Caki2 (cell line): ENCODE measurements around the gene LARGE1. TPM values are rescaled to one million over a fixed set of nuclear protein-coding genes. Genes with fewer than 3 reads are reported as not detected.

Source experiments
- DNase-seq: peaks from one replicate; pipeline ENCODE4 v3.0.0-alpha.2; 2015; ENCODE audit warnings: low read depth
- in situ Hi-C: cut with HindIII; loops from 2 replicates; pipeline ENCODE4 v1.10.0; 2016; ENCODE audit warnings: low sequenced_read_pairs, low pct_unique_long_range_greater_than_20kb, mixed read lengths
- total RNA-seq: library from RNA; depleted of rRNA; stranded (reverse); fragments of >200 nt; shearing (Covaris generic); gene quantifications from 2 replicates; pipeline ENCODE4 v1.2.3, GENCODE V29; 2014; ENCODE audit warnings: low replicate concordance

Gene LARGE1
- total RNA-seq, 1 experiment from 2014 or later, result 9.7 TPM

- in situ Hi-C loops, result no loop called here
- peak; percentile 14 for DNase-seq
Observed at GRCh38 chr22:33726294-33726734, 194.0 kb downstream of the LARGE1 start.

GRCh38 chr22:33723915-33724314, 196.4 kb downstream of the LARGE1 start:
- in situ Hi-C loops, result no loop called here

GRCh38 chr22:33722816-33723215, 197.5 kb downstream of the LARGE1 start:
- DNase-seq, result no peak
- in situ Hi-C loops, result no loop called here

More at GRCh38 chr22:33723915-33724314, 196.4 kb downstream of the LARGE1 start:
- no peak for DNase-seq

GRCh38 chr22:33720166-33720878, 200.0 kb downstream of the LARGE1 start:
- DNase-seq, result no peak
- in situ Hi-C loops, result no loop called here

GRCh38 chr22:33717694-33718396, 202.4 kb downstream of the LARGE1 start:
- DNase-seq, result no peak
- in situ Hi-C loops, result no loop called here

- in situ Hi-C loops, result no loop called here
- DNase-seq, result no peak
Observed at GRCh38 chr22:33715237-33715985, 204.9 kb downstream of the LARGE1 start.

- in situ Hi-C loops, result no loop called here
- no peak for DNase-seq
Observed at GRCh38 chr22:33710326-33710725, 209.9 kb downstream of the LARGE1 start.

- in situ Hi-C loops, result no loop called here
Observed at GRCh38 chr22:33707581-33707980, 212.7 kb downstream of the LARGE1 start.

GRCh38 chr22:33706100-33706499, 214.2 kb downstream of the LARGE1 start:
- no peak for DNase-seq
- in situ Hi-C loops, result no loop called here

More at GRCh38 chr22:33707581-33707980, 212.7 kb downstream of the LARGE1 start:
- DNase-seq, result no peak

GRCh38 chr22:33699176-33699575, 221.1 kb downstream of the LARGE1 start:
- in situ Hi-C loops, result no loop called here
- DNase-seq, result no peak

GRCh38 chr22:33697640-33698039, 222.6 kb downstream of the LARGE1 start:
- in situ Hi-C loops, result no loop called here
- no peak for DNase-seq

GRCh38 chr22:33691057-33691630, 229.1 kb downstream of the LARGE1 start:
- in situ Hi-C loops, result no loop called here
- DNase-seq, result no peak

- DNase-seq, result no peak
- in situ Hi-C loops, result no loop called here
Observed at GRCh38 chr22:33688903-33689302, 231.4 kb downstream of the LARGE1 start.

- in situ Hi-C loops, result no loop called here
- no peak for DNase-seq
Observed at GRCh38 chr22:33687464-33687863, 232.8 kb downstream of the LARGE1 start.

GRCh38 chr22:33684087-33684486, 236.2 kb downstream of the LARGE1 start:
- DNase-seq, result no peak
- in situ Hi-C loops, result no loop called here

GRCh38 chr22:33682927-33683326, 237.3 kb downstream of the LARGE1 start:
- in situ Hi-C loops, result no loop called here
- DNase-seq, result no peak

GRCh38 chr22:33680632-33681031, 239.6 kb downstream of the LARGE1 start:
- in situ Hi-C loops, result no loop called here
- DNase-seq, result no peak

- in situ Hi-C loops, result no loop called here
- DNase-seq, result no peak
Observed at GRCh38 chr22:33678523-33678922, 241.8 kb downstream of the LARGE1 start.

GRCh38 chr22:33677536-33677935, 242.7 kb downstream of the LARGE1 start:
- in situ Hi-C loops, result no loop called here
- DNase-seq, result no peak
